Measurements from ENCODE around the gene TPSG1. TPM values are rescaled to one million over a fixed set of nuclear protein-coding genes. Genes with fewer than 3 reads are reported as not detected.

Gene TPSG1
- total RNA-seq, 1 experiment from 2014 or later, result not detected

DNA sequence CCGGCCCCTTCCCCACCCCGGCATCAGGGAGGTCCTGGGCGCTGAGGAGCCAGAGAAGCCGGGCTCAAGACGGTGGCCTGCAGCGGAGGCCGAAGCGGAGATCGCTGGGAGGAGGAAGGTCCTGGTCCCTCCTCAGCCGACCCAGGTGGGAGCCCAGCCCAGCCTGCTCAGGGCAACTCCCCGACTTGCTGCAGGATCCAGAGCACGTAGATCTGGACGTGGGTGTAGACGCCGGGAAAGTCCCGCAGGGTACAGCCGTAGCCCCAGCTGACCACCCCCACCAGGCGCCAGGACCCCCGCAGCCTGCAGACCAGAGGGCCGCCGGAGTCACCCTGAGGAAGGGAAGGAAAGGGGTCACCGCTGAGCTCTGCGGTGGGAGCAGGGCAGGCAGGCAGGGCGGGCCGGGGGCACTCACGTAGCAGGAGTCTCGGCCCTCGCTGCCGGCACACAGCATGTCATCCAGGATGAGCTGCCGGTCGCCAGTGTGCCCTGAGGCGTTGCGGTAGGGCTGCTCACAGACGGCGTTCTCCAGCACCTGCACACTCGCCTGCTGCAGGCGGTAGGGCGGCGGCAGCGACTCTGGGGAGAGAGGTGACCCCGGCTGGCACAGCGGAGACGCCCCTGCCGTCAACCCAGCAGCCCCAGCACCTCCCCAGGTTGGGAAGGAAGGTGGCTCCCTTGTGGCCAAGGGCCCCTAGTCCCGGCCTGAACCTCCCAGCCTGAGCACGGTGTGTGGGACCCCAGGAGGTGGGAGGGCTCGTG lies 36.2 kb upstream of the TPSG1 start:
- H3K27ac Mint-ChIP-seq (ENCODE audit: low read depth, unreplicated experiment), result no peak overlapping the region
- intact Hi-C loops (cut with micrococcal nuclease), result no loop called here
- no TSS peak for BruUV-seq (replicated peaks)
- H3K4me1 Mint-ChIP-seq (ENCODE audit: insufficient read depth, unreplicated experiment), result no peaks in the 10 kb centered on the region
- TF ChIP-seq, protein P1, sequence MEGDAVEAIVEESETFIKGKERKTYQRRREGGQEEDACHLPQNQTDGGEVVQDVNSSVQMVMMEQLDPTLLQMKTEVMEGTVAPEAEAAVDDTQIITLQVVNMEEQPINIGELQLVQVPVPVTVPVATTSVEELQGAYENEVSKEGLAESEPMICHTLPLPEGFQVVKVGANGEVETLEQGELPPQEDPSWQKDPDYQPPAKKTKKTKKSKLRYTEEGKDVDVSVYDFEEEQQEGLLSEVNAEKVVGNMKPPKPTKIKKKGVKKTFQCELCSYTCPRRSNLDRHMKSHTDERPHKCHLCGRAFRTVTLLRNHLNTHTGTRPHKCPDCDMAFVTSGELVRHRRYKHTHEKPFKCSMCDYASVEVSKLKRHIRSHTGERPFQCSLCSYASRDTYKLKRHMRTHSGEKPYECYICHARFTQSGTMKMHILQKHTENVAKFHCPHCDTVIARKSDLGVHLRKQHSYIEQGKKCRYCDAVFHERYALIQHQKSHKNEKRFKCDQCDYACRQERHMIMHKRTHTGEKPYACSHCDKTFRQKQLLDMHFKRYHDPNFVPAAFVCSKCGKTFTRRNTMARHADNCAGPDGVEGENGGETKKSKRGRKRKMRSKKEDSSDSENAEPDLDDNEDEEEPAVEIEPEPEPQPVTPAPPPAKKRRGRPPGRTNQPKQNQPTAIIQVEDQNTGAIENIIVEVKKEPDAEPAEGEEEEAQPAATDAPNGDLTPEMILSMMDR (IDR thresholded peaks at IDR 0.05; ENCODE audit: unreplicated experiment), result no peak
- CTCF ChIA-PET, result no interaction called here
- H3K9me3 Mint-ChIP-seq (ENCODE audit: unreplicated experiment), result peaks cover 8% of the 10 kb centered on the region
- no peak overlapping the region for H3K4me3 Mint-ChIP-seq (ENCODE audit: unreplicated experiment)
- POLR2A ChIA-PET, result no interaction called here
- H3K36me3 Mint-ChIP-seq (ENCODE audit: insufficient read depth, unreplicated experiment), result no peaks in the 10 kb centered on the region
- H3K27me3 Mint-ChIP-seq (ENCODE audit: insufficient read depth, unreplicated experiment), result peaks cover 52% of the 10 kb centered on the region
- no peak for DNase-seq (ENCODE audit: unreplicated experiment)

DNA sequence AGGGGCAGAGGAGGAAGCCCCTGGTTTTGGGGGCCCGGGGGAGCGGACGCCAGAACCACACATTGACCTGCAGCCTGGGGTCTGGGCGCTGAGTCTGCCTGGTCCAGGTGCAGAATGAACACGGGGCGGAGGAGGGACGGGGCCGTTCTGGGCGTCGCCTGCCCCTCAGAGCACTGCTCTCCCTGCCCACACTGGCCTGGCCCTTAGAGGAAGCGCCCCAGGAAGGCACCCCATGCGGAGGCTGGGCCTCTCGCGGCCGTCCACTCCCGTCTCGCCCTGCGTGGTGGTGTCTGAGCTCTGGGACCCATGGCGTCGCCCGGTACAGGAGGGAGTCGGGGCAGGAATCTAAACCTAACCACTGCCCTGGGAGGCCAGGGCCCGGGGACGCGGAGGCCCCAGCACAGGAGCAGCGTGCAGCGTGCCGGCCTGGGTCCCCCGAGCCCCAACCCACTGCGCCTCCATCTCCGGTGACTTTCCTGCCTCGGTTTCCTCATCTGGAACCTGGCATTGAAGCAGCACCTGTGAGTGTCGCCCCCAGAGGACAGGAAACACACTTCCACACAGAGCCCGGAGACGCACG lies 35.1 kb upstream of the TPSG1 start:
- H3K9me3 Mint-ChIP-seq (ENCODE audit: unreplicated experiment), result peaks cover 8% of the 10 kb centered on the region
- no peak overlapping the region for H3K4me3 Mint-ChIP-seq (ENCODE audit: unreplicated experiment)

DNA sequence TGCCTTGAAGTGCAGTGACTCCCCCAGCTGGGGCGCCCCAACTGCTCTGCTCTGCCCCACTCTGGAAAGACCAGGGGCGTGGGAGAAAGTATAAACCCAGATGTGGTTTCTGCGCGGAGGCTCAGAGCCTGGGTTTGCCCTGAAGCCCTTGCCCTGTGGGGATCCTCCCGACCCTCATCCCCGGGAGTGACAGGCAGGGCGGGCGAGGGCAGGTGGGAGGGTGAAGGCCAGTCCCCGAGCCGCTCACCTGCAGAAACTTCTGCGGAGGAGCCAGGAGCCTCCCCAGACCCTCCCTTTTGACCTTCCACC lies 34.6 kb upstream of the TPSG1 start:
- H3K27me3 Mint-ChIP-seq (ENCODE audit: insufficient read depth, unreplicated experiment), result peaks cover 47% of the 10 kb centered on the region
- H3K4me3 Mint-ChIP-seq (ENCODE audit: unreplicated experiment), result no peak overlapping the region
- no peaks in the 10 kb centered on the region for H3K4me1 Mint-ChIP-seq (ENCODE audit: insufficient read depth, unreplicated experiment)
- TF ChIP-seq, protein P1 (IDR thresholded peaks at IDR 0.05; ENCODE audit: unreplicated experiment), result no peak
- no TSS peak for BruUV-seq (replicated peaks)
- no peak overlapping the region for H3K27ac Mint-ChIP-seq (ENCODE audit: low read depth, unreplicated experiment)
- POLR2A ChIA-PET, result no interaction called here
- H3K9me3 Mint-ChIP-seq (ENCODE audit: unreplicated experiment), result peaks cover 8% of the 10 kb centered on the region
- H3K36me3 Mint-ChIP-seq (ENCODE audit: insufficient read depth, unreplicated experiment), result no peaks in the 10 kb centered on the region
- CTCF ChIA-PET, result no interaction called here
- intact Hi-C loops (cut with micrococcal nuclease), result no loop called here
- DNase-seq (ENCODE audit: unreplicated experiment), result no peak

More for the DNA sequence above, 35.1 kb upstream of the TPSG1 start:
- no TSS peak for BruUV-seq (replicated peaks)
- POLR2A ChIA-PET, result no interaction called here
- Mint-ChIP-seq H3K36me3 (ENCODE audit: insufficient read depth, unreplicated experiment) (no peaks in the 10 kb centered on the region), H3K4me1 (ENCODE audit: insufficient read depth, unreplicated experiment) (no peaks in the 10 kb centered on the region), H3K27me3 (ENCODE audit: insufficient read depth, unreplicated experiment) (peaks cover 47% of the 10 kb centered on the region), H3K27ac (ENCODE audit: low read depth, unreplicated experiment) (no peak overlapping the region)
- DNase-seq (ENCODE audit: unreplicated experiment), result no peak
- TF ChIP-seq, protein P1 (IDR thresholded peaks at IDR 0.05; ENCODE audit: unreplicated experiment), result no peak
- intact Hi-C loops (cut with micrococcal nuclease), result no loop called here
- CTCF ChIA-PET, result no interaction called here

DNA sequence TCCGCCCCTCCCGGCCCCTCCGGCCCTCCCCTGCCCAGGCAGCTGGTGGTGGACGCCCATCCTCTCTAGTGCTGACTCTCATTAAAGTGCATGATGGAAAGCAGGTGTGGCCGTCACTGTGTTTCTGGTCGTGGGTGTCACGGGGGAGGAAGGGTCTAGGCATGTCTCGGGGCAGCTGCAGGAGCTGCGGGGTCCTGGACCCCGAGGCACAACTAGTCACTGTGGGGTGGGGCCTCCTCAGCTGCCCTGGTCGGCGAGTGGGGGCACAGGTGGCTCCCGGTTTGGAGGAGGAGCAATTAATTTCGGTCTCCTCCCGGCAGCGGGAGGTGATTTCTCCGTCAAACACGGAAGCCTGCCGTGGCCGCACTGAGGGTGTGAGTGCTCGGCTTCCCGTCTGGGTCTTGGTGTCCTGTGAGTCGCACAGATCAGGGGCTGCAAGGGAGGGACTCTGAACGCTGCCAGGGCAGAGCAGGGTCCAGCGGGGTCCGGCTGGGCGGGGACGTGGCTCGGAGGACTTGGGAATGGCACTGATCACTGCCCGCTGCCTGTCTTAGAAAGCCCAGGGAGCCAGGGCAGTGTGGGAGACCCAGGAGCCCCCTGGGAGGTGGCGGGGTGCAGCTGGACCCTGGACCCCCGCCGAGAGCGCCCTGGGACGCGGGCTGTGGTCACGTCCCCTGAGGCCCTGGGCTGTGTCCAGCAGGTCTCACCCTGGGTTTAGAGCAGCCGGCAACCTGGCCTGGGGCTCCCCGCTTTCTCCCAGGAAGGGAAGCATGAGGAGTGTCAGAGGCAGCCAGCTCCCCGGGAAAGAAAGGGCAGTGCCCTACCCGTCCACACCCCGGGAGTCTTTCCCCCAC lies 34.1 kb upstream of the TPSG1 start:
- ChIA-PET POLR2A (interaction anchor here (0.7 kb wide), 1 partner anchor 54 kb away, joined by 3 read pairs; no protein-coding TSS in a partner anchor), CTCF (interaction anchor here (0.5 kb wide), 1 partner anchor 380 kb away, joined by 3 read pairs; no protein-coding TSS in a partner anchor)
- Mint-ChIP-seq H3K9me3 (ENCODE audit: unreplicated experiment) (peaks cover 2% of the 10 kb centered on the region), H3K4me3 (ENCODE audit: unreplicated experiment) (no peak overlapping the region), H3K36me3 (ENCODE audit: insufficient read depth, unreplicated experiment) (no peaks in the 10 kb centered on the region), H3K27ac (ENCODE audit: low read depth, unreplicated experiment) (no peak overlapping the region), H3K4me1 (ENCODE audit: insufficient read depth, unreplicated experiment) (no peaks in the 10 kb centered on the region), H3K27me3 (ENCODE audit: insufficient read depth, unreplicated experiment) (peaks cover 47% of the 10 kb centered on the region)
- TF ChIP-seq, protein P1 (IDR thresholded peaks at IDR 0.05; ENCODE audit: unreplicated experiment), result no peak
- intact Hi-C loops (cut with micrococcal nuclease), result no loop called here
- BruUV-seq (replicated peaks), result no TSS peak
- no peak for DNase-seq (ENCODE audit: unreplicated experiment)
